ENCODE measurements around the gene FGF11. TPM values are rescaled to one million over a fixed set of nuclear protein-coding genes. Genes with fewer than 3 reads are reported as not detected.
"Not testable (repeated sequence)": the region's sequence is repeated elsewhere in the genome, so short reads cannot be mapped to it uniquely, and the experiment has no call there.

FGF11 gene
- total and polyA plus RNA-seq, 2 donors (not counting 3 experiments of a cell fraction or from before 2014, with no cell fraction given) = 0.70 TPM; not detected in 1

DNA sequence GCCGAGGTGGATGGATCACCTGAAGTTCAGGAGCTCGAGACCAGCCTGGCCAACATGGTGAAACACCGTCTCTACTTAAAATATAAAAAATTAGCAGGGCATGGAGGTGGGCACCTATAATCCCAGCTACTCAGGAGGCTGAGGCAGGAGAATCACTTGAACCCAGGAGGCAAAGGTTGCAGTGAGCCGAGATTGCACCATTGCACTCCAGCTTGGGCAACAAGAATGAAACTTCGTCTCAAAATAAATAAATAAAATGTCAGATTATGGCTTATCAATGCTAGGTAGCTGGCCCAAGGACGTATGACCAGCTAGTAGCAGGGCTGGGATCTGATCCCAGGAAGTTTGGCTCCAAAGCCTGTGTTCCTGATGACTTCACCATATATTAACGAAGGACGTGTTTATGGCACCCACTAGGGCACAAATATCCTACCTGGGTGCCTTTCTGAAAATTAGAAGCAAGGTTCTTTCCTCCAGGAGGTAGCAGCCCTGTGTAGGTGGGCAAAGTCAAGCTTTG lies 31.2 kb downstream of the FGF11 start:
- H3K27me3 ChIP-seq (ENCODE audit: control insufficient read depth in 2 of 2, insufficient read depth in 2 of 2, low read length in 2 of 2); H3K9ac ChIP-seq (replicated peaks; ENCODE audit: extremely low read depth, insufficient read depth, low read length); dilution Hi-C loops (cut with MboI; ENCODE audit: extremely low pct_ligation_motif_present, low sequenced_read_pairs); BruUV-seq (replicated peaks); H3K9me3 ChIP-seq (replicated peaks; ENCODE audit: control insufficient read depth, insufficient read depth, low read length); H3K4me3 ChIP-seq (replicated peaks in 1 of 3; ENCODE audit: insufficient read depth in 1 of 3, low read depth in 1 of 3, low read length in 3 of 3); H2AFZ ChIP-seq (ENCODE audit: low read depth, low read length); FAIRE-seq; H3K4me1 ChIP-seq (ENCODE audit: control insufficient read depth, extremely low read depth, insufficient read depth, low read length); H3K27ac ChIP-seq (ENCODE audit: insufficient read depth, low read depth, low read length); intact Hi-C loops (cut with micrococcal nuclease); H3K9me1 ChIP-seq (replicated peaks; ENCODE audit: control insufficient read depth, extremely low read depth, insufficient read depth, low read length); H3K4me2 ChIP-seq (ENCODE audit: insufficient read depth, low read length); H3K36me3 ChIP-seq (ENCODE audit: control insufficient read depth in 2 of 2, extremely low read depth in 1 of 2, insufficient read depth in 2 of 2, low read length in 2 of 2); DNase-seq (ENCODE audit: low read depth, low spot score); H4K20me1 ChIP-seq (replicated peaks; ENCODE audit: control insufficient read depth, extremely low read depth, insufficient read depth, low read length): not testable (repeated sequence)
- ChIA-PET POLR2A (interaction anchor here (0.7 to 1.6 kb wide), 2 partner anchors 14 to 35 kb away, joined by 3 to 4 read pairs; partner anchors contain the start of genes POLR2A and TMEM102), CTCF (interaction anchor here (1.2 kb wide), 1 partner anchor 31 kb away, joined by 3 read pairs; the partner anchor contains the start of gene FGF11)
- H3K79me2 ChIP-seq (ENCODE audit: control insufficient read depth, insufficient read depth, low read length) = peaks cover 42% of the 10 kb centered on the region

DNA sequence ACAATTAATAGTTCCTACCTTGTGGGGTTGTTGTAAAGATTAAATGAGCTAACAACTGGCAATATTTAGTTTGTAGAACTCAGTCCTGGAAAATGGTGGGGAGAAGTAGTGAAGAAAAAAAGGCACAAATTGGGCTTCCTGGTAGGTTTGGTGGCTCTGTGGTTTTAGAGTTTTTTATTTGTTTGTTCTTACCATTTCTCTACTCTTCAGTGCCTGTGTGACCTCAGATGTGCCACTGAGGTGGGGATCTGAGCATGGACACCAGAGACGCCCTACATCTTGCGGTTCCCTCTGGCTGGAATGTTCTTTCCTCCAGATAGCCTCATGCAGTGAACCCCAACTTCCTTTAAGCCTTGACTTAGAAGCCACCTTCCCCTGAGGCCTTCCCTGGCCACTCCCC lies 32.4 kb downstream of the FGF11 start:
- dilution Hi-C loops (cut with MboI; ENCODE audit: extremely low pct_ligation_motif_present, low sequenced_read_pairs) (no loop called here), intact Hi-C loops (cut with micrococcal nuclease) (no loop called here)
- no peak overlapping the region for H3K27ac ChIP-seq (ENCODE audit: insufficient read depth, low read depth, low read length)
- ChIA-PET CTCF (interaction anchor here (1.2 kb wide), 1 partner anchor 32 kb away, joined by 3 read pairs; the partner anchor contains the start of gene FGF11), POLR2A (no interaction called here)
- no peaks in the 10 kb centered on the region for H3K36me3 ChIP-seq (ENCODE audit: control insufficient read depth in 2 of 2, extremely low read depth in 1 of 2, insufficient read depth in 2 of 2, low read length in 2 of 2)
- H2AFZ ChIP-seq (ENCODE audit: low read depth, low read length) = no peak overlapping the region
- no peaks in the 10 kb centered on the region for H3K9me1 ChIP-seq (replicated peaks; ENCODE audit: control insufficient read depth, extremely low read depth, insufficient read depth, low read length)
- H3K4me2 ChIP-seq (ENCODE audit: insufficient read depth, low read length) = no peak overlapping the region
- peaks cover 53% of the 10 kb centered on the region for H3K79me2 ChIP-seq (ENCODE audit: control insufficient read depth, insufficient read depth, low read length)
- H3K9ac ChIP-seq (replicated peaks; ENCODE audit: extremely low read depth, insufficient read depth, low read length) = no peak overlapping the region
- DNase-seq (ENCODE audit: low read depth, low spot score) (no peak), FAIRE-seq (no peak)
- no peaks in the 10 kb centered on the region for H4K20me1 ChIP-seq (replicated peaks; ENCODE audit: control insufficient read depth, extremely low read depth, insufficient read depth, low read length)
- TF ChIP-seq POLR2AphosphoS5 (IDR thresholded peaks at IDR 0.05; ENCODE audit: insufficient read depth, low read depth, low read length) (no peak), EZH2 (IDR thresholded peaks at IDR 0.05; ENCODE audit: borderline replicate concordance, low read depth, low read length, severe bottlenecking) (no peak), FOS (IDR thresholded peaks at IDR 0.05; ENCODE audit: borderline replicate concordance, insufficient read depth, low read length) (no peak), MYC (IDR thresholded peaks at IDR 0.05; ENCODE audit: low read depth, low read length) (no peak), GATA2 (IDR thresholded peaks at IDR 0.05; ENCODE audit: insufficient read depth, insufficient read length, low read depth, low read length) (no peak), JUN (IDR thresholded peaks at IDR 0.05; ENCODE audit: borderline replicate concordance, insufficient read depth, insufficient read length, low read depth) (no peak), POLR2A (IDR thresholded peaks at IDR 0.05; ENCODE audit: low read depth, low read length) (no peak)
- TF ChIP-seq, protein P1, sequence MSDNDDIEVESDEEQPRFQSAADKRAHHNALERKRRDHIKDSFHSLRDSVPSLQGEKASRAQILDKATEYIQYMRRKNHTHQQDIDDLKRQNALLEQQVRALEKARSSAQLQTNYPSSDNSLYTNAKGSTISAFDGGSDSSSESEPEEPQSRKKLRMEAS (IDR thresholded peaks at IDR 0.05; ENCODE audit: insufficient read depth, insufficient read length) = no peak
- TF ChIP-seq, protein P2, sequence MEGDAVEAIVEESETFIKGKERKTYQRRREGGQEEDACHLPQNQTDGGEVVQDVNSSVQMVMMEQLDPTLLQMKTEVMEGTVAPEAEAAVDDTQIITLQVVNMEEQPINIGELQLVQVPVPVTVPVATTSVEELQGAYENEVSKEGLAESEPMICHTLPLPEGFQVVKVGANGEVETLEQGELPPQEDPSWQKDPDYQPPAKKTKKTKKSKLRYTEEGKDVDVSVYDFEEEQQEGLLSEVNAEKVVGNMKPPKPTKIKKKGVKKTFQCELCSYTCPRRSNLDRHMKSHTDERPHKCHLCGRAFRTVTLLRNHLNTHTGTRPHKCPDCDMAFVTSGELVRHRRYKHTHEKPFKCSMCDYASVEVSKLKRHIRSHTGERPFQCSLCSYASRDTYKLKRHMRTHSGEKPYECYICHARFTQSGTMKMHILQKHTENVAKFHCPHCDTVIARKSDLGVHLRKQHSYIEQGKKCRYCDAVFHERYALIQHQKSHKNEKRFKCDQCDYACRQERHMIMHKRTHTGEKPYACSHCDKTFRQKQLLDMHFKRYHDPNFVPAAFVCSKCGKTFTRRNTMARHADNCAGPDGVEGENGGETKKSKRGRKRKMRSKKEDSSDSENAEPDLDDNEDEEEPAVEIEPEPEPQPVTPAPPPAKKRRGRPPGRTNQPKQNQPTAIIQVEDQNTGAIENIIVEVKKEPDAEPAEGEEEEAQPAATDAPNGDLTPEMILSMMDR (IDR thresholded peaks at IDR 0.05; ENCODE audit: extremely low read depth in 1 of 2, insufficient read depth in 1 of 2, low read depth in 1 of 2, low read length in 2 of 2) = no peak
- no peak overlapping the region for H3K4me3 ChIP-seq (replicated peaks in 1 of 3; ENCODE audit: insufficient read depth in 1 of 3, low read depth in 1 of 3, low read length in 3 of 3)
- H3K9me3 ChIP-seq (replicated peaks; ENCODE audit: control insufficient read depth, insufficient read depth, low read length) = no peaks in the 10 kb centered on the region
- BruUV-seq (replicated peaks) = no TSS peak
- no peaks in the 10 kb centered on the region for H3K27me3 ChIP-seq (ENCODE audit: control insufficient read depth in 2 of 2, insufficient read depth in 2 of 2, low read length in 2 of 2)
- H3K4me1 ChIP-seq (ENCODE audit: control insufficient read depth, extremely low read depth, insufficient read depth, low read length) = peaks cover 10% of the 10 kb centered on the region

DNA sequence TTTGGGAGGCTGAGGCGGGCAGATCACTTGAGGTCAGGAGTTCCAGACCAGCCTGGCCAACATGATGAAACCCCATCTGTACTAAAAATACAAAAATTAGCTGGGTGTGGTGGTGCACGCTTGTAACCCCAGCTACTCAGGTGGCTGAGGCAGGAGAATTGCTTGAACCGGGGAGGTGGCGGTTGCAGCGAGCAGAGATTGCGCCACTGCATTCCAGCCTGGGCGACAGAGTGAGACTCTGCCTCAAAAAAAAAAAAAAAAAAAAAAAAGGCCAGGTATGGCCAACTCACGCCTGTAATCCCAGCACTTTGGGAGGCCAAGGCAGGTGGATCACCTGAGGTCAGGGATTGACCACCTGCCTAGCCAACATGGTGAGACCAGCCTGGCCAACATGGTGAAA lies 35.5 kb downstream of the FGF11 start:
- H3K36me3 ChIP-seq (ENCODE audit: control insufficient read depth in 2 of 2, extremely low read depth in 1 of 2, insufficient read depth in 2 of 2, low read length in 2 of 2); H3K27ac ChIP-seq (ENCODE audit: insufficient read depth, low read depth, low read length); CTCF ChIA-PET; BruUV-seq (replicated peaks); H3K9me1 ChIP-seq (replicated peaks; ENCODE audit: control insufficient read depth, extremely low read depth, insufficient read depth, low read length); dilution Hi-C loops (cut with MboI; ENCODE audit: extremely low pct_ligation_motif_present, low sequenced_read_pairs); H3K27me3 ChIP-seq (ENCODE audit: control insufficient read depth in 2 of 2, insufficient read depth in 2 of 2, low read length in 2 of 2); H3K4me2 ChIP-seq (ENCODE audit: insufficient read depth, low read length); H2AFZ ChIP-seq (ENCODE audit: low read depth, low read length); H3K9ac ChIP-seq (replicated peaks; ENCODE audit: extremely low read depth, insufficient read depth, low read length); FAIRE-seq; H3K9me3 ChIP-seq (replicated peaks; ENCODE audit: control insufficient read depth, insufficient read depth, low read length); intact Hi-C loops (cut with micrococcal nuclease); H3K4me3 ChIP-seq (replicated peaks in 1 of 3; ENCODE audit: insufficient read depth in 1 of 3, low read depth in 1 of 3, low read length in 3 of 3); H4K20me1 ChIP-seq (replicated peaks; ENCODE audit: control insufficient read depth, extremely low read depth, insufficient read depth, low read length); DNase-seq (ENCODE audit: low read depth, low spot score): not testable (repeated sequence)
- H3K4me1 ChIP-seq (ENCODE audit: control insufficient read depth, extremely low read depth, insufficient read depth, low read length) = peaks cover 30% of the 10 kb centered on the region
- peaks cover 68% of the 10 kb centered on the region for H3K79me2 ChIP-seq (ENCODE audit: control insufficient read depth, insufficient read depth, low read length)
- POLR2A ChIA-PET = interaction anchor here (0.7 kb wide), 1 partner anchor 9 kb away, joined by 5 read pairs; no protein-coding TSS in a partner anchor
